ENCODE results near the gene ADGRL3.

- TF ChIP-seq CTCF (IDR thresholded peaks at IDR 0.05) (no peak), POLR2A (IDR thresholded peaks at IDR 0.05) (no peak), POLR2AphosphoS5 (IDR thresholded peaks at IDR 0.05) (no peak)
Observed at GRCh38 chr4:61915501-61915900, 715.4 kb downstream of the ADGRL3 start.

Data from transverse colon (tissue), 4 donors.